PFSK-1 (cell line): ENCODE measurements around the gene YBEY.

Experiments used
- FOXP2 ChIP-seq: optimal IDR thresholded peaks from 2 replicates; pipeline ENCODE3; 2011; ENCODE audit warnings: borderline replicate concordance, control low read depth, inconsistent platforms; ENCODE audit not compliant: insufficient read depth; ENCODE audit errors: extremely low read length, extremely low read depth
- POLR2AphosphoS5 ChIP-seq: IDR thresholded peaks from 2 replicates; pipeline ENCODE4 v1.6.1; 2012; ENCODE audit warnings: low read depth, mild to moderate bottlenecking, control low read depth, low read length, moderate library complexity
- SIN3A ChIP-seq: IDR thresholded peaks from 2 replicates; pipeline ENCODE4 v1.6.1; 2012; ENCODE audit warnings: mild to moderate bottlenecking, low read length, moderate library complexity, borderline replicate concordance; ENCODE audit not compliant: insufficient read depth
- TAF1 ChIP-seq: IDR thresholded peaks from 2 replicates; pipeline ENCODE4 v1.6.1; 2012; ENCODE audit warnings: low read length, control low read depth, borderline replicate concordance; ENCODE audit not compliant: insufficient read depth
- TF ChIP-seq, protein P1 (sequence below), 2 experiments: IDR thresholded peaks; 2 replicates each; pipeline versions ENCODE4 v1.6.1 to v1.8.0; 2011 to 2012; ENCODE audit warnings: low read depth in 2 of 2, low read length in 2 of 2, control low read depth in 1 of 2, inconsistent platforms in 1 of 2, mild to moderate bottlenecking in 1 of 2, moderate library complexity in 1 of 2; ENCODE audit not compliant: insufficient read depth in 1 of 2

YBEY gene

DNA sequence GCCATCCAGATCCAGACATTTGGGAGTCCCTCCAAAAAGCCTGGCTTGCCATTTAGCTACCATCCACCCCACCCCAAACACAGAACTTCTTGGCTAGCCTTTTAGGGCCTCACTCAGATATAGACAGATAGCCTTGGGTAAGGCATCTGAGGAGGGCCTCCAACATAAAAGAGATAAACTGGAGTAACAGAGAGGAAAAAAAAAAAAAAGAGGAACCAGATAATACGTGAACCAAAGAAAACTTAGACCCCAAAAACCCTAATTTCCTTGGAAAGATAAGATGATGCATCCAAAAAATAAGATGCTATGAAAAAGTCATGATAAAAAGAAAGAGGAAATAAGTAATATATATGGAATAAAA lies 37.7 kb upstream of the YBEY start:
- TF ChIP-seq TAF1, result no peak
- TF ChIP-seq, protein P1, sequence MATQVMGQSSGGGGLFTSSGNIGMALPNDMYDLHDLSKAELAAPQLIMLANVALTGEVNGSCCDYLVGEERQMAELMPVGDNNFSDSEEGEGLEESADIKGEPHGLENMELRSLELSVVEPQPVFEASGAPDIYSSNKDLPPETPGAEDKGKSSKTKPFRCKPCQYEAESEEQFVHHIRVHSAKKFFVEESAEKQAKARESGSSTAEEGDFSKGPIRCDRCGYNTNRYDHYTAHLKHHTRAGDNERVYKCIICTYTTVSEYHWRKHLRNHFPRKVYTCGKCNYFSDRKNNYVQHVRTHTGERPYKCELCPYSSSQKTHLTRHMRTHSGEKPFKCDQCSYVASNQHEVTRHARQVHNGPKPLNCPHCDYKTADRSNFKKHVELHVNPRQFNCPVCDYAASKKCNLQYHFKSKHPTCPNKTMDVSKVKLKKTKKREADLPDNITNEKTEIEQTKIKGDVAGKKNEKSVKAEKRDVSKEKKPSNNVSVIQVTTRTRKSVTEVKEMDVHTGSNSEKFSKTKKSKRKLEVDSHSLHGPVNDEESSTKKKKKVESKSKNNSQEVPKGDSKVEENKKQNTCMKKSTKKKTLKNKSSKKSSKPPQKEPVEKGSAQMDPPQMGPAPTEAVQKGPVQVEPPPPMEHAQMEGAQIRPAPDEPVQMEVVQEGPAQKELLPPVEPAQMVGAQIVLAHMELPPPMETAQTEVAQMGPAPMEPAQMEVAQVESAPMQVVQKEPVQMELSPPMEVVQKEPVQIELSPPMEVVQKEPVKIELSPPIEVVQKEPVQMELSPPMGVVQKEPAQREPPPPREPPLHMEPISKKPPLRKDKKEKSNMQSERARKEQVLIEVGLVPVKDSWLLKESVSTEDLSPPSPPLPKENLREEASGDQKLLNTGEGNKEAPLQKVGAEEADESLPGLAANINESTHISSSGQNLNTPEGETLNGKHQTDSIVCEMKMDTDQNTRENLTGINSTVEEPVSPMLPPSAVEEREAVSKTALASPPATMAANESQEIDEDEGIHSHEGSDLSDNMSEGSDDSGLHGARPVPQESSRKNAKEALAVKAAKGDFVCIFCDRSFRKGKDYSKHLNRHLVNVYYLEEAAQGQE (IDR thresholded peaks at IDR 0.05; ENCODE audit: insufficient read depth in 1 of 2, low read depth in 2 of 2, low read length in 2 of 2), result no peak
- TF ChIP-seq FOXP2, result no peak
- TF ChIP-seq SIN3A, result no peak
- no peak for TF ChIP-seq POLR2AphosphoS5

DNA sequence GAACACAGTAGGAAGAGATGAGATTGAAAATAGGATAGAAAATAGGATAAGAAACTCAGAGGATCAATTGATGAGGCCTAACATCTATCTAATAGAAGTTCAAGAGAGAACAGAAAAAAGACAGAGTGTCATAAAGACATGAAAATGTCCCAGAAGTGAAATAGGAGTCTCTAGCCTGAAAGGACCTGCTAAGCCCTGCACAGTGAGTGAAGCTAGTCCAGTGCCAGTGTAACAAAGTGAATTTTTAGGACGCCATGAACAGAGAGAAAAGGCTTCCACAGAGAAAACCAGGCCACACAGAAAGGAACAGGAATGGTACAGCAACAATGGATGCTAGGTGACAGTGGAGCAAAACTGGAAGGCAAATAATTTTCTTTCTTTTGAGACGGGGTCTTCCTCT lies 37.3 kb upstream of the YBEY start:
- TF ChIP-seq TAF1, result no peak
- TF ChIP-seq POLR2AphosphoS5, result no peak
- no peak for TF ChIP-seq SIN3A
- TF ChIP-seq, protein P1 (IDR thresholded peaks at IDR 0.05; ENCODE audit: insufficient read depth in 1 of 2, low read depth in 2 of 2, low read length in 2 of 2), result no peak
- no peak for TF ChIP-seq FOXP2

GRCh38 chr21:46250146-46250725 lies 35.9 kb upstream of the YBEY start:
- TF ChIP-seq SIN3A, result no peak

DNA sequence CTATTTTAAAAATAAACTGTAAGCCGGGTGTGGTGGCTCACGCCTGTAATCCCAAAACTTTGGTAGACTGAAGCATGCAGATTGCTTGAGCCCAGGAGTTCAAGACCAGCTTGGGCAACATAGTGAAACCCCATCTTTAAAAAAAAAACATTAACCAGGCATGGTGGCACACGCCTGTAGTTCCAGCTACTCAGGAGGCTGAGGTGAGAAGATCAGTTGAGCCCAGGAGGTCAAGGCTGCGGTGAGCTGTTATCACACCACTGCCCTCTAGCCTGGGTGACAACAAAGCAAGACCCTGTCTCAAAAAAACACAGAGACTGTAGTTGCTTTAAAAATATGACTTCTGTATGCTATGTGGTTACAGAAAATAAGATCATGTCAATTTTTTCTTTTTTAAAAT lies 33.3 kb upstream of the YBEY start:
- TF ChIP-seq SIN3A (no peak), POLR2AphosphoS5 (no peak), FOXP2 (no peak), TAF1 (no peak)
- TF ChIP-seq, protein P1 (IDR thresholded peaks at IDR 0.05; ENCODE audit: insufficient read depth in 1 of 2, low read depth in 2 of 2, low read length in 2 of 2), result no peak

GRCh38 chr21:46253610-46254124 lies 32.5 kb upstream of the YBEY start:
- TF ChIP-seq POLR2AphosphoS5 (no peak), FOXP2 (no peak), TAF1 (no peak), SIN3A (no peak)
- TF ChIP-seq, protein P1 (IDR thresholded peaks at IDR 0.05; ENCODE audit: insufficient read depth in 1 of 2, low read depth in 2 of 2, low read length in 2 of 2), result no peak
